Astrocyte (in vitro differentiated cells and primary cell): ENCODE results near the gene PDE9A. TPM values are rescaled to one million over a fixed set of nuclear protein-coding genes. Genes with fewer than 3 reads are reported as not detected.

Experiments used
- DNase-seq: peaks from one replicate; pipeline ENCODE4 v3.0.0-alpha.2; 2010; ENCODE audit warnings: low read depth
- FAIRE-seq: peaks from 2 replicates; lab custom pipeline; 2011; peaks lifted over from hg19 to GRCh38; lab: Jason Lieb, UNC
- H2AFZ ChIP-seq: 2 replicates; pipeline ENCODE4 v1.6.0; 2012; ENCODE audit warnings: low read depth, low read length, inconsistent platforms
- H3K27ac ChIP-seq: 2 replicates; pipeline ENCODE4 v1.5.1; 2011; ENCODE audit warnings: low read depth, low read length, inconsistent platforms
- H3K27me3 ChIP-seq: 2 replicates; pipeline ENCODE4 v1.6.0; 2011; ENCODE audit warnings: low read length, inconsistent platforms; ENCODE audit not compliant: insufficient read depth
- H3K36me3 ChIP-seq: 2 replicates; pipeline ENCODE4 v1.5.1; 2011; ENCODE audit warnings: low read length, inconsistent platforms; ENCODE audit not compliant: insufficient read depth
- H3K4me1 ChIP-seq: 2 replicates; pipeline ENCODE4 v1.5.1; 2011; ENCODE audit warnings: low read length, inconsistent platforms; ENCODE audit not compliant: insufficient read depth
- H3K4me2 ChIP-seq: 2 replicates; pipeline ENCODE4 v1.6.0; 2012; ENCODE audit warnings: low read length, inconsistent platforms
- H3K4me3 ChIP-seq: 2 replicates; pipeline ENCODE4 v1.5.1; 2011; ENCODE audit warnings: low read depth, mild to moderate bottlenecking, low read length, inconsistent platforms; ENCODE audit not compliant: insufficient read depth
- H3K79me2 ChIP-seq: 2 replicates; pipeline ENCODE4 v1.6.0; 2012; ENCODE audit warnings: mild to moderate bottlenecking, low read length, inconsistent platforms; ENCODE audit not compliant: insufficient read depth
- H3K9ac ChIP-seq: 2 replicates; pipeline ENCODE4 v1.6.0; 2012; ENCODE audit warnings: mild to moderate bottlenecking, low read length, inconsistent platforms
- H3K9me3 ChIP-seq: 2 replicates; pipeline ENCODE4 v1.5.1; 2012; ENCODE audit warnings: low read depth, mild to moderate bottlenecking, low read length, inconsistent platforms; ENCODE audit not compliant: insufficient read depth
- H4K20me1 ChIP-seq: 2 replicates; pipeline ENCODE4 v1.6.0; 2012; ENCODE audit warnings: low read length, inconsistent platforms; ENCODE audit not compliant: insufficient read depth
- H3K27ac Mint-ChIP-seq: one replicate; pipeline ENCODE4 v1.8.0; 2021; ENCODE audit warnings: mild to moderate bottlenecking, mixed read lengths; ENCODE audit not compliant: unreplicated experiment
- H3K27me3 Mint-ChIP-seq: one replicate; pipeline ENCODE4 v1.8.0; 2021; ENCODE audit warnings: low read depth, mixed read lengths; ENCODE audit not compliant: unreplicated experiment
- H3K36me3 Mint-ChIP-seq: one replicate; pipeline ENCODE4 v1.8.0; 2021; ENCODE audit warnings: low read depth, mixed read lengths; ENCODE audit not compliant: unreplicated experiment
- H3K4me1 Mint-ChIP-seq: one replicate; pipeline ENCODE4 v1.8.0; 2021; ENCODE audit warnings: low read depth, mixed read lengths; ENCODE audit not compliant: unreplicated experiment
- H3K4me3 Mint-ChIP-seq: one replicate; pipeline ENCODE4 v1.8.0; 2021; ENCODE audit warnings: mild to moderate bottlenecking, moderate library complexity, mixed read lengths; ENCODE audit not compliant: unreplicated experiment
- H3K9me3 Mint-ChIP-seq: one replicate; pipeline ENCODE4 v1.8.0; 2021; ENCODE audit warnings: mild to moderate bottlenecking, mixed read lengths; ENCODE audit not compliant: unreplicated experiment
- EZH2 ChIP-seq: IDR thresholded peaks from 2 replicates; pipeline ENCODE4 v1.6.1; 2012; ENCODE audit warnings: mild to moderate bottlenecking, low read length, inconsistent platforms; ENCODE audit not compliant: insufficient read depth
- total RNA-seq: library from RNA; stranded (reverse); gene quantifications from 2 replicates; pipeline ENCODE4 v1.2.1, GENCODE V29; 2021
- TF ChIP-seq, protein P1 (sequence below): IDR thresholded peaks from 2 replicates; pipeline ENCODE4 v1.5.1; 2011; ENCODE audit warnings: low read depth, mild to moderate bottlenecking, inconsistent platforms, low read length, moderate library complexity; ENCODE audit not compliant: insufficient read depth

PDE9A gene
- total RNA-seq, 1 donor from 2014 or later = 7.8 TPM

DNA sequence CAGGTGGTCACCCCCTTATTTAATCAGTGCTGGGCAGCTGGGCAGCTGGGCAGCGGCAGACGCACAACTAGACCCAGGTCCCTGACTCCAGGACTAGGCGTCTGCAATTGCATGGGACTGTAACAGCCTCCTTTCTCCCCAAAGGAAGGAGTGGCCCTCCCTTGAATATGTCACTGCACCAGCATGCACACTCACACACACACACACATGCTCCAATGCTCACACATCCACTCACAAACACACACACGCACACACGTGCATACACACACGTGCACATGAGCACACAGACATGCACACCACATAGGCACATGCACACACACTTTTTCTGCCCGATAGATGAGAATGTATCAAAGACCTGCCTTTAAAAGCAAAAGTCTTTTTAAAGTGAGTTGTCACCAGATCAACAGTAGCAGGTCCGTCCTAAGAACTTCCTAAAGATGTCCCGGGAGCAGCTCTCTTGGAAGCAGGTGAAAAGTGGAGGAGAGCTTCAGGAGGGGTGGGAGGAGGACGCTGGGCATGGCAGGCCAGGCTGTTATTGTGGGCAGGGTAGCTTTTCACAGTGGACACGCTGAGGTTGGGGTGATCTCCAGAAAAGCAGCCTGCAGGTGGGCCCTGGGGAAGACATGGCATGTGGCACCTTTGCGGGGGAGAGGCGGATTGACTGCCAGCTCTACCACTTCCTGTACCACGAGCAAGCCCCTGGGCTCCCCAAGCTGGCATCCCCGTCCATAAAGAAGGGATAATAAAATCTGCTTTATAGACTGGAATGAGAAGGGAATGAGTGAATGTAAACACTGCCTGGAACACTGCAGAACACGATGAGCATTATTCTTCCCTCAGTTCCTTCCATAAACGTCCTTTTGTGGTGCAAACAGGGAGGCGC, 1.7 kb downstream of the PDE9A start:
- no peak for TF ChIP-seq EZH2
- TF ChIP-seq, protein P1, sequence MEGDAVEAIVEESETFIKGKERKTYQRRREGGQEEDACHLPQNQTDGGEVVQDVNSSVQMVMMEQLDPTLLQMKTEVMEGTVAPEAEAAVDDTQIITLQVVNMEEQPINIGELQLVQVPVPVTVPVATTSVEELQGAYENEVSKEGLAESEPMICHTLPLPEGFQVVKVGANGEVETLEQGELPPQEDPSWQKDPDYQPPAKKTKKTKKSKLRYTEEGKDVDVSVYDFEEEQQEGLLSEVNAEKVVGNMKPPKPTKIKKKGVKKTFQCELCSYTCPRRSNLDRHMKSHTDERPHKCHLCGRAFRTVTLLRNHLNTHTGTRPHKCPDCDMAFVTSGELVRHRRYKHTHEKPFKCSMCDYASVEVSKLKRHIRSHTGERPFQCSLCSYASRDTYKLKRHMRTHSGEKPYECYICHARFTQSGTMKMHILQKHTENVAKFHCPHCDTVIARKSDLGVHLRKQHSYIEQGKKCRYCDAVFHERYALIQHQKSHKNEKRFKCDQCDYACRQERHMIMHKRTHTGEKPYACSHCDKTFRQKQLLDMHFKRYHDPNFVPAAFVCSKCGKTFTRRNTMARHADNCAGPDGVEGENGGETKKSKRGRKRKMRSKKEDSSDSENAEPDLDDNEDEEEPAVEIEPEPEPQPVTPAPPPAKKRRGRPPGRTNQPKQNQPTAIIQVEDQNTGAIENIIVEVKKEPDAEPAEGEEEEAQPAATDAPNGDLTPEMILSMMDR = no peak
- Histone ChIP-seq H3K9ac (no peak overlapping the region), H3K4me3 (no peak overlapping the region), H3K4me1 (no peaks in the 10 kb centered on the region), H3K4me2 (peak overlapping the region; percentile 77), H3K9me3 (no peaks in the 10 kb centered on the region), H3K27me3 (peaks cover 44% of the 10 kb centered on the region), H3K27ac (no peak overlapping the region), H4K20me1 (peaks cover 29% of the 10 kb centered on the region), H3K79me2 (no peaks in the 10 kb centered on the region), H2AFZ (no peak overlapping the region), H3K36me3 (no peaks in the 10 kb centered on the region)
- H3K27me3 Mint-ChIP-seq = peaks cover 44% of the 10 kb centered on the region
- peak overlapping the region; percentile 75 for H3K4me3 Mint-ChIP-seq
- no peak overlapping the region for H3K27ac Mint-ChIP-seq
- peaks cover 7% of the 10 kb centered on the region for H3K36me3 Mint-ChIP-seq
- H3K9me3 Mint-ChIP-seq = no peaks in the 10 kb centered on the region
- no peak for DNase-seq
- H3K4me1 Mint-ChIP-seq = peaks cover 9% of the 10 kb centered on the region
- FAIRE-seq = no peak

DNA sequence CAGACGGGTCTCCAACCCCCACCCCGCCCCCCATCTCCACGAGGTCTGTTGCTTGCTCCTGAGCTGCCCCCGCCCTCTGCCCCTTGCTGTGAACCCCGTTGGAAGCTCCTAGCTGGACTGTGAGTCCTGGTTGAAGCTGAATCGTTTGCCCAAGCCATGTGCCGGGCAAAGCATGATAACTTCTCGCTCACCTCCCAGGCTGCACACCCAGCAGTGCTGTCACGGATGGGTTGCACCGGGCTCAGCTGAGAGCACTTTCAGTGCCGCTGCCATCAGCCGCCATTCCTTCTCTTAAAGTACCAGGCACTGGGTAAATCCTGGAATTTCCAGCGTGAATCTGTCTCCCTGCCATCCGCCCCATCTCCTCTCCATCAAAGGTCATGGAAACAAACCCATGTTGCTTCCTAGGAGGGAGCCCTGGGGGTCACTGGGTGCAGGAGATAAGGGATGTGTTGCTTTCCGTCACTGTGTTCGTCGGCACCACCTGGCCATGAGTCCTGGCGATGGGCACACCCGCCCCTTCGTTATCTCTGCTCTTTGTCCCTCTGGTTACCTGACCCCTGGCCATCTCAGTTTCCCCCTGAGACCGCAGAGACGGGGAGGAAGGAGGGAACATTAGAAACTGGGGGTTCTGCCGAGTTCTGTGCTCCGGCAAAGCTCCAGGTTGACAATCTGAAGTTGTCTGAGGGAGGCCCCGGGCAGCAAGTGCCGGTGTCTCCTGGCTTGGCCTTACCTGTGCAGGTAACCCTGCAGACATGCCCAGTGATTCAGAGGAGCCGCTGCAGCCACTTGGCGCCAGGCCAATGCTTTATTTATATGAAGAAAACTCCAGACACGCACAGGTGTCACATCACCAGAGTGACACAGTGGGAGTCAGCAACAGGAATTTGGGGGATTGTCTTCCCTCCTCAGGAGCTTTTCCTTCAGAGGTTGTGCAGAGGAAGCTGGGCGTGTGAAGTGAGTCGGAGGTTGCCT, 2.7 kb downstream of the PDE9A start:
- DNase-seq (no peak), FAIRE-seq (no peak)
- H3K27ac Mint-ChIP-seq = no peak overlapping the region

More for the DNA sequence above, 2.7 kb downstream of the PDE9A start:
- no peak overlapping the region for H3K9ac ChIP-seq
- Mint-ChIP-seq H3K4me1 (peaks cover 9% of the 10 kb centered on the region), H3K4me3 (peak overlapping the region; percentile 35), H3K9me3 (no peaks in the 10 kb centered on the region), H3K27me3 (peaks cover 43% of the 10 kb centered on the region), H3K36me3 (peaks cover 7% of the 10 kb centered on the region)
- H3K4me3 ChIP-seq = no peak overlapping the region
- no peak overlapping the region for H3K27ac ChIP-seq
- H3K4me1 ChIP-seq = no peaks in the 10 kb centered on the region
- H3K27me3 ChIP-seq = peaks cover 44% of the 10 kb centered on the region
- no peaks in the 10 kb centered on the region for H3K9me3 ChIP-seq
- H3K4me2 ChIP-seq = no peak overlapping the region
- H3K36me3 ChIP-seq = no peaks in the 10 kb centered on the region
- TF ChIP-seq, protein P1 = no peak
- no peak for TF ChIP-seq EZH2
- H4K20me1 ChIP-seq = peaks cover 29% of the 10 kb centered on the region
- no peaks in the 10 kb centered on the region for H3K79me2 ChIP-seq
- no peak overlapping the region for H2AFZ ChIP-seq
